GM04503 (cell line): ENCODE results near the gene ABL2.
"Not testable (repeated sequence)": the region's sequence is repeated elsewhere in the genome, so short reads cannot be mapped to it uniquely, and the experiment has no call there.

Experiments
- DNase-seq: peaks from one replicate; pipeline ENCODE4 v3.0.0-alpha.2; 2012; ENCODE audit warnings: low read depth

ABL2 gene

DNA sequence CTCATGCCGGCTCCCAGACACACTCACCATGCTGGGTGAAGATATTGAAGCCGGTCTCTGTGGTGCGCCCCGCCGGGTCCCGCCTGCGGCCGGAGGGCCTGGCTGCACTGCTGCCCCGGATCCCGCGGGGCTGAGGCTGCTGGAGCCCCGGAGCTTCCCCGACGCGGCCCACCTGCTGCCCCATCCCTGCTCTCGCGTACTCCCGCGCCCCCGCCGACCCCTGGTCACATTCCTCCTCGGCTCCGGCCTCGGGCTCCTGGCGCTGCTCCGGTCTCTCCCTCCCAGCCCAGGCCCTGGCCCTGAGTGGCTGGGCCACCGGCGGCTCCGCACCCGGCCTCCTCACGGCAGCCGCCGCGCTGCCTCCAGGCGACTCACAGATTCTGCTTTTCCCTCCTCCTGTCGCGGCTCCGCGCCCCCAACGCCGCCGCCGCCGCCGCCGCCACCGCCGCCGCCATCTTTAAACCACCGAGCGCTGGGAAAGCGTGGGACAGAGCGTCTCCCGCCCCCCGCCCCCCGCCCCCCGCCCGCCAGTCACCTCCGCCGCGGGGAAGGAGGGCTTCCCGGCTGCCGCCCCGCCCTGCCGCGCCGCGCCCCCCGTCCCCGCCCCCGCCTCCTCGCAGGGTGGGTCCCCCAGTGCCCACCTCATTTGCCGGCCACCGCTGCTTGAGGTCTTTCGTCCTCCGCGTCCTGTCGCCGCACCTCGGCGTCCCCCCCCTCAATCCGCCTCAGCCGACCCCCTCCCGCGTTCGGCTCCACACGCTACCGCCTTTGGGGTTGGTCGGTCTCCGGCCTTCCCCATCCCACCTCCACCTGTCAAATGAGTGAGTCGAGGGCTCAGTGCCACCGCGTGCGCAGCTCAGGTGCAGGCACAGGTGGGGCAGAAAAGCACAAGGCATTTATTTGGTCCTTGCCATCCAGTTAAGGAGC lies at the start of gene ABL2:
Gene ABL2, minus strand, starts transcription at position 464 of the 927 bp plus-strand sequence. Its CDS starts 280 bp downstream, at position 184.
- no peak for DNase-seq

DNA sequence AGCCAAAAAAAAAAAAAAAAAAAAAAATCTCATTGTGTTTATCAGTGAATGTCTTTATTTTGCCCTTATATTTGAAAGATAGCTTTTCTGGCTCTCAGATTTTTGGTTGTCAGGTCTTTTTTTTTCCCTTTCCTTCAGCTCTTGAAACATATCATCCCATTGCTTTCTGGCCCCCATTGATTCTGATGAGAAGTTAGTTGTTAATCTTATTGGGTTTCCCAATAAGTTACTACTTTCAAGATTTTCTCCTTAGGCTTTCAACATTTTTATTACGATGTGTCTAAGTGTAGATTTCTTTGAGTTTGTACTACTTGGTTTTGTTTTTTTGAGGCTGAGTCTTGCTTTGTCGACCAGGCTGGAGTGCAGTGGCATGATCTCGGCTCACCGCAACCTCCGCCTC lies 49.4 kb upstream of the ABL2 start:
- no peak for DNase-seq

- not testable (repeated sequence) for DNase-seq
Measured at GRCh38 chr1:179274424-179274823, 44.9 kb upstream of the ABL2 start.

DNA sequence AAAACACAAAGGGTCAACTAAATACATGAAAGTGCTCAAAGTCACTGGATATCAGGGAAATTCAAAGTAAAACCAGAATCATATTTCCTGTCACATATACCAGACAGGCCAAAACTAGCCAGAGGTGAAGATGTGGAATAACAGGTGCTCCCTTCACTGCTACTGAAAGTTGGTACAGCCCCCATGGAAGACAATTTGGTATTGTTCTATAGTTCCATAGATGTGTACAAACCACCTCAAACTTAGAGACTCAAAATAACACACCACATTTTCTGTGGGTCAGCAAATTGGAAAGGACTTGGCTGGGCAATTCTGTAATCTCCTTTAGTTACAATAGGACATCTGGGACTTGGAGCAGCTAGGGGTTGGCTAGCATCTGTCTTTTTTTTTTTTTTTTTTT lies 39.6 kb upstream of the ABL2 start:
- no peak for DNase-seq

DNA sequence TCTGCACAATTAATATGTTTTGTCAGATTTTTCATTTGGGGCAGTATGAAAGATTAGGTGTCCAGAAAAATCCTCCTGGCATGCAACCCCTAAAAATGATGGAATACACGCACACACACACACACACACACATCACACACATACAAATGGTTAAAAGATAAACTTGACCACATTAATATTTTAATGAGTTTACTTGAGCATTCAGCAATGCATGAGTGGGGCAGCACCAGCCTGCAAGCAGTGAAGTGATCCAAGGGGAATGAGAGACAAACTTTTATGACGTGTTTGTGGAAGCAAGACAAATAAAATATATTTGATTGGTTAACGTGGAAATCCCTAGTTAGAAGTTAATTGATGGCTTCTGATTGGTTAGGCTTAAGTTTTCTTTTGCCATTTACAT lies 35.0 kb upstream of the ABL2 start:
- no peak for DNase-seq

DNA sequence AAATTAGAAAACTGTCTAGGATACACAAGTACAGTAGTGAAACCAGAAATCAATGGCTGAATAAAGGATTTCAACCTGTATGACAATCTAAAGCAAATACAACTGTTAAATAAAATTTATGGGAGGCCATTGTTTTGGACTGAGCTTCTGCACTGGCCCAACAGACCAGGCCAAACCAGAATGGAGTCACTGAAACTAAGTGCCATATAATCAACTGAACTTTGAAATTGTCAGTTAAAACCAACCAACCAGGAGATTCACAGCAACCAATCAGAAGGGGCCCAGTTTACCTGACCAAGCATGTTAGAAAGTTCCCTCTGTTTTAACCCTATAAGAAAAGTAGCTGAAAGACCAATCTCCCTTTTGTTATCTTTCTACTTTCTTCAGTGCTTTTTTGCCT lies 33.6 kb upstream of the ABL2 start:
- DNase-seq, result no peak

GRCh38 chr1:179262183-179262582 lies 32.7 kb upstream of the ABL2 start:
- no peak for DNase-seq

DNA sequence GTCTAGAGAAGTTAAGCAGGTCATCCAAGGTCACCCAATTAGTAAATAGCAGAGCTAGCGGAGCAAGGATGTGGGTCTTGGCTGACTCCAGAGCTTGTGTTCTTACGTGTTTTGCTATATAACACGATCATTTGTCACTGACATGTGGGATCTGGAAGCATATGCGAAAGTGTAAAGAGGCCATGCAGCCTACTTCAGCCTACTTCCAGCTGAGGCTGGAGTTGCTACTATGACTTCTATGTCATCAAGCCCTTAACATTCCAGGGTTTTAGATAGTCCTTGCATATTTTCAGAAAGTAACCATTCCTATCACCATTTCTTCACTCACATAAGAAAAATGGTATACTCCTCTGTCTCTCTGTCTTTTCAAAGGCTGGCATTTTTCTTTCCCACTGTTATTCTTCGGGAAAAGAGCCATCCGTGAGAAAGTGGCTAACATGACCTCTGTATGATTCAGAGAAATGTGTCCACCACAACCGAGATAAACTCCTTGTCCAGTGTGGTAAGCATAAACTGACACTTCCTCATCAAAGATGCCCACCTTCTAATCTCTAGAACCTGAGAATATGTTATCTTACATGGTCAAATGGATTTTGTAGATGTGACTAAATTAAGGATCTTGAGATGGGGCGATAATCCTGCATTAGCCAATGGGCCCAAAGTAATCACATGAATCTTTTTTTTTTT lies 24.0 kb upstream of the ABL2 start:
- DNase-seq, result no peak

- DNase-seq, result no peak
Measured at GRCh38 chr1:179252606-179253005, 23.1 kb upstream of the ABL2 start.

GRCh38 chr1:179251675-179252074 lies 22.2 kb upstream of the ABL2 start:
- DNase-seq, result peak; percentile 10

- no peak for DNase-seq
Measured at GRCh38 chr1:179247923-179248322, 18.4 kb upstream of the ABL2 start.

- not testable (repeated sequence) for DNase-seq
Measured at GRCh38 chr1:179245426-179245825, 15.9 kb upstream of the ABL2 start.

DNA sequence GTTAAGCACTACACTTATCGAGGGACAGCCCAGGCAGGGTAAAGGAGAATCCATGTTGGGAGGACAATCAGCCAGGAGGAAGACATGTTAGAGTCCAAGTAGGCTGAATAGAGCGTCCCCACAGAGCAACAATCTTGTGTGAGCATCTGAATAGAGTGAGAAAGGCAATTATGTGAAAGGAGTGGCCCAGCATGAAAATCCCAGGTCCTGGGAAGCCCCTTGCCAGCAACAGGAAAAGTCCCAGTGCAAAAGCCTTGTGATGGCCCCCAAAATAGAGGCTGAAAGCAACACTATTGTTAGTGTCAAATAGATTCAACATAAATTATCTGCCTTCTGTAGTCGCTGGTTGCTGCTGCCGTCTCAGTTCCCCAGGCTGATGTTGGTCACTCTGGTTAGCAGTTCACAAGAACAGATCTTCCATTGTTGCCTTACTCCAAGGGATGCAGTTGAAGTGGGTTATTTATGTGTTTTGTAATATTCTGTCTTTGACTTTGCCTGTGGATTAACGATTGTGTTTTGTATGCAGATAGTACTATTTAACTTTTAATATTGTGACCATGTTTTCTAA lies 12.1 kb upstream of the ABL2 start:
- DNase-seq, result no peak

GRCh38 chr1:179237222-179237621 lies 7.7 kb upstream of the ABL2 start:
- DNase-seq, result no peak

DNA sequence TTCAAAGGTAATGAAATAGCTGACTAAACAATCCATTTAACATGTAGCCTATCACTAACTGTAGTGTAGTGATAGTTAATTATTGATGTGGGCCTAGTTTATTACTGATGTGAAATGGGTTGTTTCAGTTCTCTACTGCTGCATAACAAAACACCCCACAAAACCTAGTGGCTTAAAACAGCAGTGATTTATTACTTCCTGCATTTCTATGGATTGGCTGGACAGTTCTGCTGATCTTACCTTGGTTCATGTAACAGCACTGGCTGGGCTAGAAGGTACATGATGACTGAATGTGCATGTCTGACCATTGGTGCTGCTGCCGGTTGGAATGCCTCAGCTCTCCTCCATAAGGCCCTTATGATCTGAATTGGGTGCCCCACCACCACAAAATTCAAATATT lies 5.4 kb upstream of the ABL2 start:
- DNase-seq, result no peak

- no peak for DNase-seq
Measured at GRCh38 chr1:179231923-179232322, 2.4 kb upstream of the ABL2 start.

DNA sequence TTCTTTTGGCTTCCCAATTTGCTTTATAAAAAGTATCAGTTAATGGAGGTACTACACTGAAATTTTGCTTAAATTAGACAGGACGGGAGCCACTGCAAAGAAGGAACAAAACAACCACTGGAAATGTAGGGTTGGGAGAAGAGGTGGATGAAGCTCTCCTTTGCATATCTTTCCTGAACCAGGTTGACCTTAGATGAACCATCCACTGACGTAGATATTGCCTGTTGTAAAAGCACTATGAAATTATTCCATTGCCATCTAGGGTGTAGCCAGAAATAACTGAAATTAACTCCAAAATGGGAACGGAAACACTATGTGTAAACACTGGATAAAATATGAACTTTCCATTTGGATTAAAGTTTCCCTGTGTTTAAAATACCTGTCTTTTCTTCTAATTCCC lies 1.2 kb upstream of the ABL2 start:
- no peak for DNase-seq

GRCh38 chr1:179230251-179230650 lies 774 bp upstream of the ABL2 start:
- no peak for DNase-seq

DNA sequence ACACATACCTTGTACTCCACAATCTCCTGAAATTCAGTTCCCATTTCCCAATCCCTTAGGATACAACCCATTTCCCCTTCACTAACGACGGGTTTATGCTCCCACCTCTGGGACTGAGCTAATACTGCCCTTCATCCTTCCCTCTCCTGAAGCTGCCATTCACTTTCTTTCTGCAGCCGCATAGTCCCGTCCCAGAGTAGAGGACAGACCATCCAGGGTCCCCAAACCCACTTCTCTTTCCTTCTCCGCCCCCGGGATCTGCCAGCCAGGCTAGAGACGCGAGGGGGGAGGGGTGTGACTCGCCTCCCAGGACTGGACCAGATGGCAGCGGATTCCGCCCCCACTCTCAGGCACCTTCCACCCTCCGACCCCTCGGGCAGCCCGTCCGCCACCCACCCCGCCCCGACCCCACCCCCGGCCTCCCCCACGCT lies 679 bp downstream of the ABL2 start:
- DNase-seq, result no peak

- no peak for DNase-seq
Measured at GRCh38 chr1:179226738-179227137, 2.7 kb downstream of the ABL2 start.

DNA sequence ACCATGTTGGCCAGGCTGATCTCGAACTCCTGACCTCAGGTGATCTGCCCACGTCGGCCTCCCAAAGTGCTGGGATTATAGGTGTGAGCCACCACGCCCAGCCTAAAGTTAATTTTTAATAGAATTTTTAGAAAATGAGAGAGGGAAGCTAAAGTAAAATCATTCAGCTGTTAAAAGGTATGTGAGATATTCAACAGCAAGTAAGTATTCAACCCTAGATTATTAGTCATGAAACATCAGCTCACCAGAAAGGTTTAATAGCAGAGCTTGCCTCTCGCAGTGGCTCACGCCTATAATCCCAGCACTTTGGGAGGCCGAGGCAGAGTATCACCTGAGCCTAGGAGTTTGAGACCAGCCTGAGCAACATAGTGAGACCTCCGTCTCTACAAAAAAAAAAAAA lies 5.0 kb downstream of the ABL2 start:
- DNase-seq, result not testable (repeated sequence)

DNA sequence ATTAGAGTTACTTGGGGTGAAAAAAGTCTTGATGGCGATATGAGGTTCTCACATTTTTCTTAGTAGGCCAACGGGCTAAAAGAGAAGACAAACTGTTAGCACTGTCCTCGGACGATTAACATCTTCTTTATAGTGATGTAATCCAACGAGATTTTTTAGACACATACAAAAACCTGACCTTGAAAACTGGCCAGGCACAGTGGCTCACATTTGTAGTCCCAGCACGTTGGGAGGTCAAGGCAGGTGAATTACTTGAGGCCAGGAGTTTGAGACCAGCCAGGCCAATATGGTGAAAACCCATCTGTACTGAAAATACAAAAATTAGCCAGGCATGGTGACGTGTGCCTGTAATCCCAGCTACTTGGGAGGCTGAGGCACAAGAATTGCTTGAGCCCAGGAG lies 8.4 kb downstream of the ABL2 start:
- DNase-seq, result not testable (repeated sequence)

DNA sequence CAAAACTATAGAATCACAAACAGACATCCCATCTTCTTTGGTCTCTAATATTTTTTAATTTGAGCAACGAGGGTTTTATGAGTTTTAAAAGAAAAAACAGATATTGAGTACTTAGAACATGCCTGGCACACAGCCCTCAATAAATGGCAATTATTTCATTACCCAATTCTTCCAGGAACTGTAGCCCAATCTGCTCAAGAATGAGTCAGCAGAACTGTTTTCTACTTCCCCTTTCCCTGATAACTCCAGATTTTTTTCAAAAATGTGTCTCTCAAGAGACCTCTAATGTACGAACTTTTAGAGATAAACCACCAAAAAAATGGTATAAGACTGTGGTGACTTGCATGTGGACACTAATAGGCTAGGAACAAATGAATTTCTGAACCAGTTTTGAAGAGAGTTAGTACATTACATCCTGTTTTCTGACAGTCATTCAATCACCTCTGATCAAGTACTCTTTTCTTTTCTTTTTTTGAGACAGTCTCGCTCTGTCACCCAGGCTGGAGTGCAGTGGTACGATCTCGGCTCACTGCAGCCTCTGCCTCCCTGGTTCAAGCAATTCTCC lies 11.5 kb downstream of the ABL2 start:
- peak; percentile 22 for DNase-seq
